Measurements from ENCODE around the gene GPR89A. TPM values are rescaled to one million over a fixed set of nuclear protein-coding genes. Genes with fewer than 3 reads are reported as not detected.

Gene GPR89A
- total RNA-seq (2022; extraction: Qiagen RNA extraction): 14.4 to 16.0 TPM (median 14.9 TPM) in 5 replicates

GRCh38 chr1:145607833-145608733 lies at the start of gene GPR89A:
TSS of gene GPR89A (plus strand) at chr1:145607988. CDS start at chr1:145608134, 146 bp downstream.

GRCh38 chr1:145707183-145707867 lies 99.5 kb downstream of the GPR89A start, which contains the start of gene PDZK1:
TSS of gene PDZK1 (minus strand) at chr1:145707368. CDS start at chr1:145688021, 19,347 bp downstream.

GRCh38 chr1:145719230-145720079 lies 111.7 kb downstream of the GPR89A start, which contains the start of gene CD160:
TSS of gene CD160 (plus strand) at chr1:145719499. CDS start at chr1:145728328, 8,829 bp downstream.

Other genes starting within 250 kb of the GPR89A start
- 2.9 to 3.7 TPM (median 3.1 TPM) in 5 replicates for gene NBPF20, start 182.4 kb upstream of the GPR89A start, total RNA-seq (2022; extraction: Qiagen RNA extraction)
- 0.66 to 0.99 TPM (median 0.77 TPM) in 5 replicates for gene PDZK1, start 99.4 kb downstream of the GPR89A start, total RNA-seq (2022; extraction: Qiagen RNA extraction)
- not detected in 5 replicates for gene CD160, start 111.5 kb downstream of the GPR89A start, total RNA-seq (2022; extraction: Qiagen RNA extraction)
- gene RNF115, start 216.1 kb downstream of the GPR89A start, total RNA-seq (2022; extraction: Qiagen RNA extraction): 9.8 to 11.3 TPM (median 10.7 TPM) in 5 replicates
- gene POLR3C, start 216.2 kb downstream of the GPR89A start, total RNA-seq (2022; extraction: Qiagen RNA extraction): 32.7 to 37.1 TPM (median 34.8 TPM) in 5 replicates
- gene NUDT17, start 237.6 kb downstream of the GPR89A start, total RNA-seq (2022; extraction: Qiagen RNA extraction): 5.5 to 6.8 TPM (median 6.2 TPM) in 5 replicates